ENCODE data around the gene DFFB. TPM values are rescaled to one million over a fixed set of nuclear protein-coding genes. Genes with fewer than 3 reads are reported as not detected.

DFFB gene
- total RNA-seq, 4 donors from 2014 or later: 1.6 to 8.2 (median 3.2) TPM

DNA sequence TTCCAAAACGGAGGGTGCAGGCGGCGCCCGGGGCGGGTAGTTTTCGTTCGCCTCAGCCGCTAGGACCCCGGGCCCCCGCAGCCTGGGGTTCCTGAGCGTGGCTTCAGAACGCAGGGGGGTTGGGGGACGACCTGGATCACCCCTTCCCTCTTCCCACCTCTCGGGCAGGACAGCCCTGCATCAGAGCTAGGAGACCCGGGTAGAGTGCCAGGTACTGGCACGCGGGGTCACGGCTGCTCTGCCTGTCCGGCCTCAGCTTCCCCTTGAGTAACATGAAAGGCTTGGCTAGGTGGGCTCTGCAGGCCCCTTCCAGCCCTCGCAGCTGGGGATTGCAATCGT is 484 bp downstream of the DFFB start:
- intact Hi-C loops (cut with DNase I): loop anchor here (5.0 kb wide), 1 partner anchor 45 kb away; the partner anchor contains the start of gene C1orf174
- no peaks in the 10 kb centered on the region for H3K27me3 ChIP-seq

DNA sequence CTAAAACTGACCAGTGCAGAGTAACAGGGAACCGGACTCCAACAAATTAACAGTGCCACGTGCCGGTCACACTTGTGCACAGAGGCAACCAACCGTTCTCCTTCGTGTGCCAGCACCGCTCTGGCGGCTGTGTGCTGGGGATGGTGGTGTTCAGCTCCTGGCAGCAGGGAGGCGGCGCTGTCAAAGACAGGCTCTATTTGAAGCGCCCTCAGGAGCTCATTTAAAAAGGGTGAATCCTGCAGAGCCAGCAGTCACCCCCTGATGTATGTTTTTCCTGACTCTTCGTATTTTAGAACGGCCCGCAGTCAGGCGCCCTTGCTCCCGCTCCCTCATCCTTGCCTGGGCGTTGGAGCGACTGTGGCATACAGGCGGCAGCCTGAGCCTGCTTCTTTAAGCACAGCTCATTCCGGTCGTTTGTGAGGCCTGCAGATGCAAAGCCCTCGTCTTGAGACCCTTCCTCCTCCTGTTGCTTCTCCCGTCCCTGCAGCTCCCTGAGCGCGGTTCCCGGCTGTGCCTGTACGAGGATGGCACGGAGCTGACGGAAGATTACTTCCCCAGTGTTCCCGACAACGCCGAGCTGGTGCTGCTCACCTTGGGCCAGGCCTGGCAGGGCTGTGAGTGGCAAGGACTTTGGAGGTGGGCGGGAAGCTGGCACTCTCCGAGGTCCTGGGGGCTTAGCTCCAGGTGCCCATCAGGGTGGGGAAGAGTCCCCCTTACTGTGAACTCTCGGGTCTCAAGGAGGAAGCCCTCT is 1.1 kb downstream of the DFFB start:
- TF ChIP-seq, protein P1, sequence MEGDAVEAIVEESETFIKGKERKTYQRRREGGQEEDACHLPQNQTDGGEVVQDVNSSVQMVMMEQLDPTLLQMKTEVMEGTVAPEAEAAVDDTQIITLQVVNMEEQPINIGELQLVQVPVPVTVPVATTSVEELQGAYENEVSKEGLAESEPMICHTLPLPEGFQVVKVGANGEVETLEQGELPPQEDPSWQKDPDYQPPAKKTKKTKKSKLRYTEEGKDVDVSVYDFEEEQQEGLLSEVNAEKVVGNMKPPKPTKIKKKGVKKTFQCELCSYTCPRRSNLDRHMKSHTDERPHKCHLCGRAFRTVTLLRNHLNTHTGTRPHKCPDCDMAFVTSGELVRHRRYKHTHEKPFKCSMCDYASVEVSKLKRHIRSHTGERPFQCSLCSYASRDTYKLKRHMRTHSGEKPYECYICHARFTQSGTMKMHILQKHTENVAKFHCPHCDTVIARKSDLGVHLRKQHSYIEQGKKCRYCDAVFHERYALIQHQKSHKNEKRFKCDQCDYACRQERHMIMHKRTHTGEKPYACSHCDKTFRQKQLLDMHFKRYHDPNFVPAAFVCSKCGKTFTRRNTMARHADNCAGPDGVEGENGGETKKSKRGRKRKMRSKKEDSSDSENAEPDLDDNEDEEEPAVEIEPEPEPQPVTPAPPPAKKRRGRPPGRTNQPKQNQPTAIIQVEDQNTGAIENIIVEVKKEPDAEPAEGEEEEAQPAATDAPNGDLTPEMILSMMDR (IDR thresholded peaks at IDR 0.05): no peak
- H3K27ac ChIP-seq: no peak overlapping the region

More for the DNA sequence above, 484 bp downstream of the DFFB start:
- TF ChIP-seq, protein P1 (IDR thresholded peaks at IDR 0.05): no peak
- TF ChIP-seq POLR2A (IDR thresholded peaks at IDR 0.05): no peak
- H3K4me1 ChIP-seq: peaks cover 16 to 42% (median 21%) of the 10 kb centered on the region in 3 donors
- DNase-seq: no peak
- H3K9me3 ChIP-seq: no peaks in the 10 kb centered on the region
- 0 to 6% methylated on average over 3 to 17 of the region's 21 CpGs for WGBS, 2 donors
- H3K4me3 ChIP-seq: peak overlapping the region; percentile 72 to 100 (median 87)
- H3K36me3 ChIP-seq: no peaks in the 10 kb centered on the region
- H3K27ac ChIP-seq: peak overlapping the region; percentile 74 to 95 (median 90)

DNA sequence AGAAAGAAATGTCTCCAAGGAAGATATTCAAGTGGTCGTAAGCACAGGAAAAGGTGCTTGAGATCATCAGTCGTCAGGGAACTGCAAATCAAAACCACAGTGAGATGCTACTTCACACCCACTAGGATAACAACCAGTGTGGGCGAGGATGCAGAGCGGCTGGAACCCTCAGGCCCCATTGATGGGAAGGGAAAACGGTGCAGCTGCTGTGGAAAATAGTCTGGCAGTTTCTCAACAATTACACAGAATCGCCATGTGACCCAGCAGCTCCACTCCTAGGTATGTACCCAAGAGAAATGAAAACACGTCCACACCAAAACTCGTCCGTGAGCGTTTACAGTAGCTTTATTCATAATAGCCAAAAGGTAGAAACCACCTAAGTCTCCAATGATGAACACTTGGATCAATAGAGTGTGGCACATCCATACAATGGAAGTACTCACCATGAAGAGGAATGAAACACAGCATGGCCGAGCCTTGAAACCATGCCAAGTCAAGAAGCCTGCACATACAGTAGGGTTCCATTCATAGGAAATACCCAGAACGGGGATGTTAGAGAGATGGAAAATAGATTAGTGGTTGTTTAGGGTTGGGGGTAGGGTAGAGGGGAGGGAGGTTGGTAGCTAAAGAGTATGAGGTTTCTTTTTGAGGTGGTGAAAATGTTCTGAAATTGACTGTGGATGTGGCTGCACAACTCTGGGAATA is 6.1 kb downstream of the DFFB start:
- Histone ChIP-seq H3K36me3 (peaks cover 0 to 26% (median 0%) of the 10 kb centered on the region in 3 donors), H3K4me1 (peaks cover 0 to 9% (median 3%) of the 10 kb centered on the region in 3 donors), H3K27me3 (no peaks in the 10 kb centered on the region), H3K9me3 (no peaks in the 10 kb centered on the region), H3K27ac (no peak overlapping the region), H3K4me3 (no peak overlapping the region)
- intact Hi-C loops (cut with DNase I): no loop called here
- 75 to 80% methylated on average over 12 of the region's 12 CpGs for WGBS, 2 donors
- DNase-seq: no peak
- TF ChIP-seq, protein P1 (IDR thresholded peaks at IDR 0.05): no peak
- TF ChIP-seq POLR2A (IDR thresholded peaks at IDR 0.05): no peak

More for the DNA sequence above, 1.1 kb downstream of the DFFB start:
- H3K36me3 ChIP-seq: no peaks in the 10 kb centered on the region
- H3K4me3 ChIP-seq: peak overlapping the region; percentile 72 to 100 (median 87)
- H3K4me1 ChIP-seq: peaks cover 16 to 42% (median 21%) of the 10 kb centered on the region in 3 donors
- no peaks in the 10 kb centered on the region for H3K9me3 ChIP-seq
- WGBS, 2 donors: 39 to 53% methylated on average over 11 to 25 of the region's 34 CpGs
- DNase-seq: no peak
- H3K27me3 ChIP-seq: no peaks in the 10 kb centered on the region
- intact Hi-C loops (cut with DNase I): loop anchor here (5.0 kb wide), 1 partner anchor 44 kb away; the partner anchor contains the start of gene C1orf174

DNA sequence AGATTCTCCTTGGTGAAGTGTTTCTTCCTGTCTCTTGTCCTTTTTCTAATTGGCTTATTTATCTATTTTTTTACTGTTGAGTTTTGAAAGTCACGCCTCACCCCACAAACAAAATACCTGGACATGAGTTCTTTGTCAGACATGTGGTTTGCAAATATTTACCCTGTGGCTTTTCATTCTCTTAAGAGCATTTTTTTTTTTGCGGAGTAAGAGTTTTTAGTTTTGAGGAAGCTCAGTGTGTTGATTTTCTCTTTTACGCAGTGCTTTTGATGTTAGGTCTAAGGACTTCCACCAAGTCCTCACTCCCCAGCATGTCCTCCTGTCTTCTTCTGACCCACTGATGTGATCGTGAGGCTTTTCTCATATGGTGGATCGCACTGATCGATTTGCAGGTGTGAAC is 7.6 kb downstream of the DFFB start:
- Histone ChIP-seq H3K9me3 (no peaks in the 10 kb centered on the region), H3K27me3 (no peaks in the 10 kb centered on the region), H3K4me1 (no peaks in the 10 kb centered on the region), H3K4me3 (no peak overlapping the region), H3K27ac (no peak overlapping the region), H3K36me3 (peaks cover 5 to 41% (median 6%) of the 10 kb centered on the region in 3 donors)
- DNase-seq: no peak
- 85 to 86% methylated on average over 6 of the region's 6 CpGs for WGBS, 2 donors
- TF ChIP-seq, protein P1 (IDR thresholded peaks at IDR 0.05): no peak
- TF ChIP-seq POLR2A (IDR thresholded peaks at IDR 0.05): no peak
- intact Hi-C loops (cut with DNase I): no loop called here

DNA sequence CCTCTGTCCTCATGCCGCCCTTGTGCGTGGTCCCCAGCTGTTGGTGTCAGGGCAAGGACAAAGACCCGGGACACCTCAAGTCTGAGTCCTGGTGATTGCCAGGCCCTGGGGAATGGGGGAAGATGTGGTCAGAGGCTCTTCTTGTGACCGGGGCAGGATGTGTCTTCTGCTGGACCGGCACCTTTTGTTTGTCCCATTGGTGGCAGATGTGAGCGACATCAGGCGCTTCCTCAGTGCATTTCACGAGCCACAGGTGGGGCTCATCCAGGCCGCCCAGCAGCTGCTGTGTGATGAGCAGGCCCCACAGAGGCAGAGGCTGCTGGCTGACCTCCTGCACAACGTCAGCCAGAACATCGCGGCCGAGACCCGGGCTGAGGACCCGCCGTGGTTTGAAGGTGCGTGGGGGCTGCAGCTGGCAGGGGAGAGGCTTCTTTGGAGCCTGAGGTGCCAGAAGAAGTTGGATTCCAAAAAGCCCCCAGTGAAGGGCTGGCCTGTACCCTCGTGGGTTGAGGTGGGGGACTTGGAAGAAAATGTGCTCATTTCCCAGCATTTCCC is 8.4 kb downstream of the DFFB start:
- Histone ChIP-seq H3K27me3 (no peaks in the 10 kb centered on the region), H3K27ac (no peak overlapping the region), H3K9me3 (no peaks in the 10 kb centered on the region), H3K36me3 (peaks cover 6 to 49% (median 8%) of the 10 kb centered on the region in 3 donors), H3K4me1 (no peaks in the 10 kb centered on the region), H3K4me3 (no peak overlapping the region)
- intact Hi-C loops (cut with DNase I): no loop called here
- WGBS, 2 donors: 78 to 92% methylated on average over 4 to 11 of the region's 18 CpGs
- DNase-seq: no peak
- no peak for TF ChIP-seq POLR2A (IDR thresholded peaks at IDR 0.05)
- TF ChIP-seq, protein P1 (IDR thresholded peaks at IDR 0.05): no peak

Data from esophagus squamous epithelium (tissue), 5 donors.